Renal cortical epithelial cell (primary cell): ENCODE results near the gene CNN1. TPM values are rescaled to one million over a fixed set of nuclear protein-coding genes. Genes with fewer than 3 reads are reported as not detected.
A peak's percentile ranks its signal among the peaks of the same experiment; 100 is the strongest.

Source experiments
- DNase-seq: peaks from one replicate; pipeline ENCODE4 v3.0.0-alpha.2; 2011; ENCODE audit warnings: low read depth
- total RNA-seq: library from RNA; depleted of rRNA; stranded (reverse); fragments of >200 nt; gene quantifications from 2 replicates; pipeline ENCODE4 v1.2.3, GENCODE V29; 2014

The CNN1 gene
- total RNA-seq = 2.7 and 10.9 TPM in 2 replicates

GRCh38 chr19:11538232-11539036, at the start of gene CNN1:
Gene CNN1 (plus strand): TSS chr19:11538851. CDS start chr19:11538928, 77 bp downstream.
- no peak for DNase-seq

GRCh38 chr19:11489378-11489777, 49.3 kb upstream of the CNN1 start:
- no peak for DNase-seq

GRCh38 chr19:11494634-11495285, 43.9 kb upstream of the CNN1 start:
- no peak for DNase-seq

GRCh38 chr19:11495481-11495880, 43.2 kb upstream of the CNN1 start:
- DNase-seq = no peak

GRCh38 chr19:11495885-11496284, 42.8 kb upstream of the CNN1 start:
- DNase-seq = no peak

GRCh38 chr19:11496391-11497163, 42.1 kb upstream of the CNN1 start:
- peak; percentile 68 for DNase-seq

- no peak for DNase-seq
These were observed 39.4 kb upstream of the CNN1 start for GRCh38 chr19:11499220-11499726.

GRCh38 chr19:11499890-11500420, 38.7 kb upstream of the CNN1 start:
- DNase-seq = no peak

- DNase-seq = no peak
These were observed 34.1 kb upstream of the CNN1 start for GRCh38 chr19:11504502-11505031.

- peak; percentile 83 for DNase-seq
These were observed 33.6 kb upstream of the CNN1 start for GRCh38 chr19:11505032-11505503.

GRCh38 chr19:11505504-11506100, 33.0 kb upstream of the CNN1 start, which contains the start of gene ZNF653:
Gene ZNF653 (minus strand): TSS chr19:11505839. CDS start chr19:11505786, 53 bp downstream.
- DNase-seq = peak; percentile 78

GRCh38 chr19:11506101-11506555, 32.5 kb upstream of the CNN1 start:
- no peak for DNase-seq

- no peak for DNase-seq
These were observed 31.7 kb upstream of the CNN1 start for GRCh38 chr19:11506967-11507366.

- DNase-seq = no peak
These were observed 31.1 kb upstream of the CNN1 start for GRCh38 chr19:11507370-11508078.

GRCh38 chr19:11510444-11510843, 28.2 kb upstream of the CNN1 start:
- DNase-seq = no peak

- DNase-seq = no peak
These were observed 24.7 kb upstream of the CNN1 start for GRCh38 chr19:11513946-11514345.

- no peak for DNase-seq
These were observed 19.5 kb upstream of the CNN1 start for GRCh38 chr19:11519138-11519537.

GRCh38 chr19:11528551-11529341, 9.9 kb upstream of the CNN1 start, which contains the start of gene ECSIT:
Gene ECSIT (minus strand): TSS chr19:11529134. CDS start chr19:11519170, 9,964 bp downstream.
- DNase-seq = peak; percentile 96

- peak; percentile 80 for DNase-seq
These were observed 8.2 kb upstream of the CNN1 start for GRCh38 chr19:11530432-11530831.
